ENCODE measurements around the gene NANP. TPM values are rescaled to one million over a fixed set of nuclear protein-coding genes. Genes with fewer than 3 reads are reported as not detected.

The NANP gene
- polyA plus RNA-seq, 2 of the 4 experiments (the other 2 are of a cell fraction): 11.2 to 11.4 TPM

DNA sequence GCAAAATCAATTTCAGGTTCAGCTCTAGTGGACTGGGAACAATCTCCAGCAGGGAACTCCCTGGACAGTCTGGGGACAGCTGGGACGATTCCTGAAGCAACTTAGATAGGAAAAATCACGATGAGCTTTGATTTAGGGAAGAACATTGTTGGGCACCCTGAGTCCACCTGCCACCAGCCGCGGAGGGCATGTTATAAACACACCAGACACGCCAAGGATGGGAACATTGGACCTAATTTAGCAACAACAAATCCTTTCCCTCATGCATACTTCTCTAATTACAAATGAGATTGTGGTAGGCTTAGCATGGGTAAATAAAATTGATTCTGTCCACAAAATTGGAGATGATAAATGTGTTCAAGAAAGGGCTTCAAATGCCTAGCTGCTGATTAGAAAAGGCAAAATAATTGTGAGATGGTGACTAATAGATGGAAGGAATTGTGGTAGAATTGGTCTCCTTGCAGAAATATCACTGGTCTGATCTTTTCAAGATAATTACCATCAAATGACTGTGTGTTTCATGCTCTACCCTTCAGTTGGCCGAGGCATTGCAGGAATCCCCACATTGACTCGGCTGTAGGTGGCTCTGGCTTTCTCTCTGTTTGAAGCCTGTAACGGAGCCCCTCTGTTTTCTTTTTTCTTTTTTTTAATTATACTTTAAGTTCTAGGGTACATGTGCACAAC is 6.1 kb upstream of the NANP start:
- Histone ChIP-seq H3K4me3 (no peak overlapping the region), H3K4me1 (peaks cover 5% of the 10 kb centered on the region), H3K9me3 (no peaks in the 10 kb centered on the region), H3K4me2 (no peak overlapping the region), H3K27ac (no peak overlapping the region)
- ChIA-PET CTCF (no interaction called here), POLR2A (no interaction called here)
- TF ChIP-seq RNF2 (IDR thresholded peaks at IDR 0.05; ENCODE audit: borderline replicate concordance, low read depth): no peak
- TF ChIP-seq ZNF302 (CRISPR knock-in tag; IDR thresholded peaks at IDR 0.05): no peak
- TF ChIP-seq SREBF2 (IDR thresholded peaks at IDR 0.05): no peak
- TF ChIP-seq ZC3H11A (IDR thresholded peaks at IDR 0.05): no peak
- 74% methylated on average over 8 of the region's 8 CpGs for WGBS (ENCODE audit: missing lambda C conversion rate)
- ATAC-seq: no peak
- no peak for FAIRE-seq
- no peak for DNase-seq (ENCODE audit: low read depth in 1 of 2, low spot score in 1 of 2)

DNA sequence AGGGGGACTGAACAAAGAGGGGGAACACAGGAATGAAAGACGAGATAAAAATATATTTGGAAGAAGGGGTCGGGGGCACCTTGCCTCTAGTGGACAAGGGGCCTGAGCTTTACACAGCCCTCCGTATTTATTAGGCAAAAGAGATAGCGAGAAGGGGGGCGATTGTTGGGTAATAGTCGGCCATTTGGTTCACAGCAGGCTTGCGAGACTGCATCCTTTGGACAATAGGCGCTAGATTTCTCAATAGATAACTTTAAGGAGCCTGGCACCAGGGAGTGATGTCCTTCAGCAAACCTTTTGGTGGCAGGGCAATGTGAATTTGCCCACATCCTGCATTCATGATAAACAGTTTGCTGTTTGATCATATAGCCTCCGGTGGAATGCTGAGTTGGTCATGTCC is 3.0 kb upstream of the NANP start:
- no peak overlapping the region for H3K4me2 ChIP-seq
- DNase-seq (ENCODE audit: low read depth in 1 of 2, low spot score in 1 of 2) (no peak), ATAC-seq (no peak), FAIRE-seq (no peak)
- ChIA-PET CTCF (interaction anchor here (1.1 to 1.3 kb wide), 2 partner anchors 13 to 156 kb away, joined by 3 read pairs; no protein-coding TSS in a partner anchor), POLR2A (no interaction called here)
- no peak overlapping the region for H3K4me3 ChIP-seq
- no peak for TF ChIP-seq HOXB13 (CRISPR knock-in tag; IDR thresholded peaks at IDR 0.05; ENCODE audit: low read depth)
- H3K4me1 ChIP-seq: peaks cover 15% of the 10 kb centered on the region
- H3K27ac ChIP-seq: no peak overlapping the region
- 95% methylated on average over 9 of the region's 9 CpGs for WGBS (ENCODE audit: missing lambda C conversion rate)
- H3K9me3 ChIP-seq: no peaks in the 10 kb centered on the region

DNA sequence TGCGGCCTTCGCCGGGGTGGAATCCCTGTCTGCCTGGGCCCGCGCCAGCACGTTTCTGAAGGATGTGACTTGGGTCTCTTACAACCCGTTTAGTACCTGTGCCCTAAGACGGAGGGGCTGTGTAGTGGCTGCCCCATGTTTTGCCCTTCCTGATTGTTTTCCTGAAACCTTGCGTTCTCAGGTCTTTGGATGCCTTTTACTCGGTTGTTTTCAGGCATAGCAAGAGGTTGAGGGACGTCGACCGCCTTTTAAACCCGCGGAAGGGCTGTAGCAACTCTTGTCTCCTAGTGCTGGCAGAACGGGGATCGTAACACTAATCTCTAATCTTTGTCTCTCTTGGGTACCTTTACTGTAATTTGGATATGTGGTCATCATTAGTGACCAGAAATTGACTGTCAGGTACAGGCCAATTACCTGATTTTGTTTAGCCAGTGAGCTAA is 706 bp upstream of the NANP start:
- Histone ChIP-seq H3K4me1 (peaks cover 21% of the 10 kb centered on the region), H3K4me3 (peak overlapping the region; percentile 92), H3K9me3 (no peaks in the 10 kb centered on the region), H3K27ac (peak overlapping the region; percentile 97), H3K4me2 (peak overlapping the region; percentile 95)
- no peak for ATAC-seq
- ChIA-PET CTCF (interaction anchor here (1.0 to 1.2 kb wide), 2 partner anchors 16 to 40 kb away, joined by 3 read pairs; no protein-coding TSS in a partner anchor), POLR2A (interaction anchor here (0.7 to 1.0 kb wide), 2 partner anchors 84 to 376 kb away, joined by 3 to 5 read pairs; no protein-coding TSS in a partner anchor)
- DNase-seq (ENCODE audit: low read depth in 1 of 2, low spot score in 1 of 2): peak in 1 of 2 experiments; percentile 47
- WGBS (ENCODE audit: missing lambda C conversion rate): 18% methylated on average over 16 of the region's 17 CpGs
- FAIRE-seq: no peak
- TF ChIP-seq CHD2 (IDR thresholded peaks at IDR 0.05; ENCODE audit: low read length, partially characterized antibody) (no peak), TP53 (CRISPR knock-in tag; IDR thresholded peaks at IDR 0.05) (peak; percentile 6; the same call in 1 of the 2 replicates), MYC (IDR thresholded peaks at IDR 0.05; ENCODE audit: borderline replicate concordance, low read length) (no peak; the same call in 1 of the 2 replicates), HOXA7 (CRISPR knock-in tag; IDR thresholded peaks at IDR 0.05) (peak; percentile 8; the same call in 1 of the 2 replicates), TFCP2L1 (CRISPR knock-in tag; IDR thresholded peaks at IDR 0.05) (no peak), HDAC2 (IDR thresholded peaks at IDR 0.05) (0 out of 2 replicates have a peak, but pooled peaks have one; percentile 69), FOSB (CRISPR knock-in tag; IDR thresholded peaks at IDR 0.05) (no peak), PHF8 (IDR thresholded peaks at IDR 0.05; ENCODE audit: borderline replicate concordance, low read depth) (peak; percentile 89), HOXB13 (CRISPR knock-in tag; IDR thresholded peaks at IDR 0.05; ENCODE audit: low read depth) (no peak), RNF2 (IDR thresholded peaks at IDR 0.05; ENCODE audit: borderline replicate concordance, low read depth) (0 out of 2 replicates have a peak, but pooled peaks have one; percentile 2), EHF (CRISPR knock-in tag; IDR thresholded peaks at IDR 0.05) (peak; percentile 80; the same call in 1 of the 2 replicates), RARB (CRISPR knock-in tag; IDR thresholded peaks at IDR 0.05) (no peak), HOXB5 (CRISPR knock-in tag; IDR thresholded peaks at IDR 0.05) (peak; percentile 30; the same call in 1 of the 2 replicates)
- TF ChIP-seq, protein P1, sequence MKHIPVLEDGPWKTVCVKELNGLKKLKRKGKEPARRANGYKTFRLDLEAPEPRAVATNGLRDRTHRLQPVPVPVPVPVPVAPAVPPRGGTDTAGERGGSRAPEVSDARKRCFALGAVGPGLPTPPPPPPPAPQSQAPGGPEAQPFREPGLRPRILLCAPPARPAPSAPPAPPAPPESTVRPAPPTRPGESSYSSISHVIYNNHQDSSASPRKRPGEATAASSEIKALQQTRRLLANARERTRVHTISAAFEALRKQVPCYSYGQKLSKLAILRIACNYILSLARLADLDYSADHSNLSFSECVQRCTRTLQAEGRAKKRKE (CRISPR knock-in tag; IDR thresholded peaks at IDR 0.05; ENCODE audit: low read depth): peak; percentile 86
- TF ChIP-seq, protein P2, sequence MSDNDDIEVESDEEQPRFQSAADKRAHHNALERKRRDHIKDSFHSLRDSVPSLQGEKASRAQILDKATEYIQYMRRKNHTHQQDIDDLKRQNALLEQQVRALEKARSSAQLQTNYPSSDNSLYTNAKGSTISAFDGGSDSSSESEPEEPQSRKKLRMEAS (IDR thresholded peaks at IDR 0.05): peak; percentile 47; the same call in 1 of the 2 replicates
